ENCODE measurements around the gene CDC73. TPM values are rescaled to one million over a fixed set of nuclear protein-coding genes. Genes with fewer than 3 reads are reported as not detected.

CDC73 gene
- total and polyA plus RNA-seq, 2 of the 13 experiments (the other 11 are each of a cell fraction or from before 2014, with no cell fraction given), result 20.2 to 26.3 TPM

GRCh38 chr1:193221651-193222050 is 99.8 kb downstream of the CDC73 start:
- Histone ChIP-seq H3K9ac (ENCODE audit: insufficient read depth, low read depth, low read length) (no peak overlapping the region), H2AFZ (ENCODE audit: low read length) (no peak overlapping the region), H3K9me3 (ENCODE audit: low read length) (no peaks in the 10 kb centered on the region), H3K4me1 (ENCODE audit: insufficient read depth, low read length) (no peaks in the 10 kb centered on the region), H3K27ac (ENCODE audit: extremely low read length, insufficient read depth, low read length) (no peak overlapping the region), H3K27me3 (ENCODE audit: control insufficient read depth in 1 of 2, insufficient read depth in 2 of 2, low read length in 2 of 2) (no peaks in the 10 kb centered on the region), H4K20me1 (ENCODE audit: insufficient read depth, low read length) (no peaks in the 10 kb centered on the region), H3K36me3 (replicated peaks in 1 of 2; ENCODE audit: control insufficient read depth in 1 of 2, insufficient read depth in 2 of 2, low read length in 2 of 2) (peaks cover 2 to 15% of the 10 kb centered on the region in 2 experiments; a peak in 2 of 5 replicates), H3K79me2 (ENCODE audit: insufficient read depth, low read length) (peaks cover 3% of the 10 kb centered on the region), H3K4me2 (ENCODE audit: low read depth, low read length) (no peak overlapping the region), H3K4me3 (replicated peaks in 1 of 3; ENCODE audit: insufficient read depth in 1 of 3, low read depth in 2 of 3, low read length in 3 of 3) (no peak overlapping the region)
- no peak for FAIRE-seq
- no TSS peak for BruUV-seq (replicated peaks)
- intact Hi-C loops (cut with micrococcal nuclease; ENCODE audit: unreplicated experiment), result no loop called here
- no peak for TF ChIP-seq MXD1 (CRISPR knock-in tag; IDR thresholded peaks at IDR 0.05)
- no peak for TF ChIP-seq ZMAT3 (CRISPR knock-in tag; conservative IDR thresholded peaks at IDR 0.05)
- TF ChIP-seq ZNF431 (CRISPR knock-in tag; IDR thresholded peaks at IDR 0.05; ENCODE audit: borderline replicate concordance, low read depth), result no peak
- TF ChIP-seq ZSCAN21 (CRISPR knock-in tag; IDR thresholded peaks at IDR 0.05; ENCODE audit: borderline replicate concordance), result no peak
- TF ChIP-seq ARID4A (CRISPR knock-in tag; IDR thresholded peaks at IDR 0.05; ENCODE audit: borderline replicate concordance), result no peak
- POLR2A ChIA-PET, result no interaction called here
- ATAC-seq, result no peak
- CTCF ChIA-PET (ENCODE audit: low intra/inter-chr PET ratio, low total read pairs), result no interaction called here
- in situ Hi-C loops (cut with HindIII; ENCODE audit: extremely low pct_ligation_motif_present, low pct_unique_long_range_greater_than_20kb), result no loop called here
- DNase-seq (ENCODE audit: low spot score), result no peak

Measured in HepG2 (cell line).